Hepatocyte (in vitro differentiated cells): ENCODE data around the gene TNNT3. TPM values are rescaled to one million over a fixed set of nuclear protein-coding genes. Genes with fewer than 3 reads are reported as not detected.
"Not testable (repeated sequence)": the region's sequence is repeated elsewhere in the genome, so short reads cannot be mapped to it uniquely, and the experiment has no call there.

Experiments
- DNase-seq: peaks from one replicate; pipeline ENCODE4 v3.0.0-alpha.2; 2016; ENCODE audit warnings: low spot score
- H2AFZ ChIP-seq: fragments of 200-600 bp; sonication (generic); 2 replicates; pipeline ENCODE4 v1.6.0; 2016; ENCODE audit warnings: antibody characterized with exemption, mild to moderate bottlenecking
- H3K27ac ChIP-seq: fragments of 200-600 bp; sonication (generic); 2 replicates; pipeline ENCODE4 v1.5.1; 2016; ENCODE audit warnings: mild to moderate bottlenecking
- H3K27me3 ChIP-seq: fragments of 200-600 bp; sonication (generic); 2 replicates; pipeline ENCODE4 v1.6.1; 2016
- H3K36me3 ChIP-seq: fragments of 200-600 bp; sonication (generic); replicated peaks from 2 replicates; pipeline ENCODE4 v1.5.1; 2016; ENCODE audit warnings: low read depth; ENCODE audit not compliant: insufficient read depth
- H3K4me1 ChIP-seq: fragments of 200-600 bp; sonication (generic); 2 replicates; pipeline ENCODE4 v1.5.1; 2016; ENCODE audit warnings: mild to moderate bottlenecking, moderate library complexity; ENCODE audit not compliant: insufficient read depth
- H3K4me2 ChIP-seq: fragments of 200-600 bp; sonication (generic); 2 replicates; pipeline ENCODE4 v1.6.0; 2016
- H3K4me3 ChIP-seq: fragments of 200-600 bp; sonication (generic); 2 replicates; pipeline ENCODE4 v1.5.1; 2016; ENCODE audit warnings: mild to moderate bottlenecking
- H3K79me2 ChIP-seq: fragments of 200-600 bp; sonication (generic); 2 replicates; pipeline ENCODE4 v1.6.0; 2017; ENCODE audit warnings: mild to moderate bottlenecking
- H3K9me2 ChIP-seq: fragments of 200-600 bp; sonication (generic); replicated peaks from 2 replicates; pipeline ENCODE4 v1.6.0; 2017; ENCODE audit warnings: mild to moderate bottlenecking; ENCODE audit not compliant: insufficient read depth
- H3K9me3 ChIP-seq: fragments of 200-600 bp; sonication (generic); 2 replicates; pipeline ENCODE4 v1.5.1; 2016; ENCODE audit warnings: low read depth, mild to moderate bottlenecking
- H4K20me1 ChIP-seq: fragments of 200-600 bp; sonication (generic); 2 replicates; pipeline ENCODE4 v1.6.0; 2016; ENCODE audit warnings: mild to moderate bottlenecking; ENCODE audit not compliant: insufficient read depth, poor library complexity, severe bottlenecking
- EZH2 ChIP-seq: fragments of 200-600 bp; sonication (generic); IDR thresholded peaks from 2 replicates; pipeline ENCODE4 v1.6.1; 2016; ENCODE audit warnings: antibody characterized with exemption, mild to moderate bottlenecking, borderline replicate concordance
- EZH2phosphoT487 ChIP-seq: fragments of 200-600 bp; sonication (generic); IDR thresholded peaks from one replicate; pipeline ENCODE4 v1.6.1; 2018; ENCODE audit warnings: antibody characterized with exemption, mild to moderate bottlenecking, low read depth, moderate library complexity; ENCODE audit not compliant: unreplicated experiment, severe bottlenecking
- whole genome bisulfite sequencing: methylation state at CpG from one replicate; pipeline ENCODE4 v1.1.6; 2016; ENCODE audit warnings: low lambda C conversion rate; ENCODE audit errors: missing lambda C conversion rate; 5-methylcytosine and 5-hydroxymethylcytosine counted together
- polyA plus RNA-seq: library from polyadenylated mRNA; unstranded; fragments of >200 nt; fragmentation: Nextera tagmentation; extraction: Ambion mirVana; gene quantifications from 2 replicates; pipeline ENCODE4 v1.2.1, GENCODE V29; 2016
- total RNA-seq: library from RNA; depleted of rRNA; stranded (reverse); fragments of >200 nt; gene quantifications from 2 replicates; pipeline ENCODE4 v1.2.3, GENCODE V29; 2014
- TF ChIP-seq, protein P1 (sequence below): fragments of 200-600 bp; sonication (generic); IDR thresholded peaks from 2 replicates; pipeline ENCODE4 v1.5.1; 2016; ENCODE audit warnings: antibody characterized with exemption, mild to moderate bottlenecking; ENCODE audit not compliant: poor library complexity

TNNT3 gene
- total and polyA plus RNA-seq, 2 experiments from 2014 or later: 19.2 to 29.9 TPM

DNA sequence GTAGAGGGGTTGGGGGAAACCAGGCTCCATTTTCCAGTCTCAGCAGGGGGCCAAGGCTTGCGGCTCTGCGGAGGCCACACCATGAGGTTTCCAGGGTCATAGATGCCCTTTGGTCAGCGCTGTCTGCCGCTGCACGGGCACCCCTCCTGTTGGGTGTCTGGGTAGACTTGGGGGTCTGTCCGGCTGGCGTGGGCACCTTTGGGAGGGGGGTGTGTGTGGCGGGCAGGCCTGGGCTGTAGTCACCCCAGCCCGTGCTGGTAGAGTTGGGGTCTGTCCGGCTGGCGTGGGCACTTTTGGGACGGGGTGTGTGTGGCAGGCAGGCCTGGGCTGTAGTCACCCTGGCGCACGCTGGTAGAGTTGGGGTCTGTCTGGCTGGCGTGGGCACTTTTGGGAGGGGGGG is 48.0 kb upstream of the TNNT3 start:
- Histone ChIP-seq H3K9me2 (no peaks in the 10 kb centered on the region), H2AFZ (no peak overlapping the region), H3K79me2 (no peaks in the 10 kb centered on the region), H3K4me2 (no peak overlapping the region), H3K27ac (no peak overlapping the region), H4K20me1 (no peaks in the 10 kb centered on the region), H3K4me1 (peaks cover 23% of the 10 kb centered on the region), H3K36me3 (no peaks in the 10 kb centered on the region), H3K4me3 (no peak overlapping the region), H3K27me3 (no peaks in the 10 kb centered on the region), H3K9me3 (no peaks in the 10 kb centered on the region)
- TF ChIP-seq, protein P1, sequence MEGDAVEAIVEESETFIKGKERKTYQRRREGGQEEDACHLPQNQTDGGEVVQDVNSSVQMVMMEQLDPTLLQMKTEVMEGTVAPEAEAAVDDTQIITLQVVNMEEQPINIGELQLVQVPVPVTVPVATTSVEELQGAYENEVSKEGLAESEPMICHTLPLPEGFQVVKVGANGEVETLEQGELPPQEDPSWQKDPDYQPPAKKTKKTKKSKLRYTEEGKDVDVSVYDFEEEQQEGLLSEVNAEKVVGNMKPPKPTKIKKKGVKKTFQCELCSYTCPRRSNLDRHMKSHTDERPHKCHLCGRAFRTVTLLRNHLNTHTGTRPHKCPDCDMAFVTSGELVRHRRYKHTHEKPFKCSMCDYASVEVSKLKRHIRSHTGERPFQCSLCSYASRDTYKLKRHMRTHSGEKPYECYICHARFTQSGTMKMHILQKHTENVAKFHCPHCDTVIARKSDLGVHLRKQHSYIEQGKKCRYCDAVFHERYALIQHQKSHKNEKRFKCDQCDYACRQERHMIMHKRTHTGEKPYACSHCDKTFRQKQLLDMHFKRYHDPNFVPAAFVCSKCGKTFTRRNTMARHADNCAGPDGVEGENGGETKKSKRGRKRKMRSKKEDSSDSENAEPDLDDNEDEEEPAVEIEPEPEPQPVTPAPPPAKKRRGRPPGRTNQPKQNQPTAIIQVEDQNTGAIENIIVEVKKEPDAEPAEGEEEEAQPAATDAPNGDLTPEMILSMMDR: no peak
- no peak for TF ChIP-seq EZH2phosphoT487
- TF ChIP-seq EZH2: no peak
- 90% methylated on average over 15 of the region's 15 CpGs for WGBS
- DNase-seq: no peak

DNA sequence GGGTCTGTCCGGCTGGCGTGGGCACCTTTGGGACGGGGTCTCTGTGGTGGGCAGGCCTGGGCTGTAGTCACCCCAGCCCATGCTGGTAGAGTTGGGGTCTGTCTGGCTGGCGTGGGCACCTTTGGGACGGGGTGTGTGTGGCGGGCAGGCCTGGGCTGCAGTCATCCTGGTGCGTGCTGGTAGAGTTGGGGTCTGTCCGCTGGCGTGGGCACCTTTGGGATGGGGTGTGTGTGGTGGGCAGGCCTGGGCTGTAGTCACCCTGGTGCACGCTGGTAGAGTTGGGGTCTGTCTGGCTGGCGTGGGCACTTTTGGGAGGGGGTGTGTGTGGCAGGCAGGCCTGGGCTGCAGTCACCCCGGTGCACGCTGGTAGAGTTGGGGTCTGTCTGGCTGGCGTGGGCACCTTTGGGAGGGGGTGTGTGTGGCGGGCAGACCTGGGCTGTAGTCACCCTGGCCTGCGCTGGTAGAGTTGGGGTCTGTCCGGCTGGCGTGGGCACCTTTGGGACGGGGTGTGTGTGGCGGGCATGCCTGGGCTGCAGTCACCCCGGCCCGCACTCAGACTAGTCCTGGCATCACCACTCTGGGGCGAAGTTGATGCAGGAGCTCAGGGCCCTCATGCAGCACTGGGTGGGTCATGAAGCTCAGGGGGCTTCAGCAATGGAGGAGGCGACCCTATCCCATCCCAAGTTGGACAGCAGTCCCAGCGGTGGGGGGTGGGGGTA is 47.1 kb upstream of the TNNT3 start:
- Histone ChIP-seq H3K36me3 (no peaks in the 10 kb centered on the region), H3K79me2 (no peaks in the 10 kb centered on the region), H3K27me3 (no peaks in the 10 kb centered on the region), H3K4me1 (peaks cover 29% of the 10 kb centered on the region), H2AFZ (no peak overlapping the region), H4K20me1 (no peaks in the 10 kb centered on the region), H3K27ac (no peak overlapping the region), H3K9me3 (no peaks in the 10 kb centered on the region), H3K4me2 (no peak overlapping the region), H3K9me2 (no peaks in the 10 kb centered on the region), H3K4me3 (no peak overlapping the region)
- TF ChIP-seq EZH2 (no peak), EZH2phosphoT487 (no peak)
- TF ChIP-seq, protein P1: no peak
- DNase-seq: no peak
- WGBS: 94% methylated on average over 20 of the region's 25 CpGs

DNA sequence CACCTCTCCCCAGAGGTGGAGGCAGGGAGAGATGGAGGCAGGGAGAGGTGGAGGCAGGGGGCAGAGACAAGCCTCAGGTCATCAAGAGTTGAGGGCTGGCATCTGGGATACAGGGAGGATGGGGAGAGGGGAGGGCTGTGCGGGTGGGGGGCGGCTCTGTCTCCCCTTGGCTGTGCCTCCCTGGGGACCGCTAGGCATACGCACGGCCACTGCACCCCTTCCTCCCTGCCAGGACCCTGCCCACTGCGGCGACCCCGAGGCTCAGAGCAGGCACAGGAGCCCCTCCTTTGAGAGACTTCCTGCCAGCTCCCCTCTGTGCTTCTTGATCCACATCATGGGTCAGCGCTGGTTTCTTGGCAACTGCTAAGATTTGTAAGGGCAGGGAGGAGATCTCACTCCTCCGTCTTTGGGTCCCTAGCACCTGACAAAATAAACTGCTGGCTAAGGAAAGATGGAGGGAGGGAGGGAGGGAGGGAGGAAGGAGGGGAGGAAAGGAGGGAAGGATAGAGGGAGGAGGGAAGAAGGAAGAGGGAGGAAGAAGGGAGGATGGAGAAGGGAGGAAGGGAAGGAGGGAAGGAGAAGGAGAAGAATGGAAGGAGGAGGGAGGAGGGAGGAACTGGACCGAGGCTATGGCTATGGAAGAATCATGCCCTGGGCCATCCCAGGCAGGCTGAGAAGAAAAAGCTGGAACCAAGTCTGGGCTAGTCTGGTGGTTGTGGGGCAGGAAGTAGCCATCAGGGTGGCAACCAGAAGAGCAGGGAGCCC is 46.3 kb upstream of the TNNT3 start:
- Histone ChIP-seq H2AFZ (no peak overlapping the region), H3K27ac (peak overlapping the region; percentile 65), H3K4me2 (no peak overlapping the region), H3K36me3 (no peaks in the 10 kb centered on the region), H3K4me3 (no peak overlapping the region), H3K27me3 (no peaks in the 10 kb centered on the region), H3K4me1 (peaks cover 37% of the 10 kb centered on the region), H3K79me2 (no peaks in the 10 kb centered on the region), H3K9me2 (no peaks in the 10 kb centered on the region), H4K20me1 (no peaks in the 10 kb centered on the region), H3K9me3 (no peaks in the 10 kb centered on the region)
- TF ChIP-seq EZH2phosphoT487 (no peak), EZH2 (no peak)
- TF ChIP-seq, protein P1: no peak
- WGBS: 53% methylated on average over 5 of the region's 11 CpGs
- no peak for DNase-seq

DNA sequence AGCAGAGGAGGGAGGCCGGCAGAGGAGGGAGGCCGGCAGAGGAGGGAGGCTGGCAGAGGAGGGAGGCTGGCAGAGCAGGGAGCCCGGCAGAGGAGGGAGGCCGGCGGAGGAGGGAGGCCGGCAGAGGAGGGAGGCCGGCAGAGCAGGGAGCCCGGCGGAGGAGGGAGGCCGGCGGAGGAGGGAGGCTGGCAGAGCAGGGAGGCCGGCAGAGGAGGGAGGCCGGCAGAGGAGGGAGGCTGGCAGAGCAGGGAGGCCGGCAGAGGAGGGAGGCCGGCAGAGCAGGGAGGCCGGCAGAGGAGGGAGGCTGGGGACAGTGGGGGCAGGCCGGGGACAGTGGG is 45.7 kb upstream of the TNNT3 start:
- H3K4me2 ChIP-seq, H2AFZ ChIP-seq, H3K36me3 ChIP-seq, H3K9me3 ChIP-seq, H3K79me2 ChIP-seq, H3K27me3 ChIP-seq, H3K9me2 ChIP-seq, H4K20me1 ChIP-seq, DNase-seq, H3K4me3 ChIP-seq: not testable (repeated sequence)
- peak overlapping the region; percentile 65 for H3K27ac ChIP-seq
- WGBS: no CpG with 5 or more reads among the region's 17 CpGs
- H3K4me1 ChIP-seq: peaks cover 38% of the 10 kb centered on the region

DNA sequence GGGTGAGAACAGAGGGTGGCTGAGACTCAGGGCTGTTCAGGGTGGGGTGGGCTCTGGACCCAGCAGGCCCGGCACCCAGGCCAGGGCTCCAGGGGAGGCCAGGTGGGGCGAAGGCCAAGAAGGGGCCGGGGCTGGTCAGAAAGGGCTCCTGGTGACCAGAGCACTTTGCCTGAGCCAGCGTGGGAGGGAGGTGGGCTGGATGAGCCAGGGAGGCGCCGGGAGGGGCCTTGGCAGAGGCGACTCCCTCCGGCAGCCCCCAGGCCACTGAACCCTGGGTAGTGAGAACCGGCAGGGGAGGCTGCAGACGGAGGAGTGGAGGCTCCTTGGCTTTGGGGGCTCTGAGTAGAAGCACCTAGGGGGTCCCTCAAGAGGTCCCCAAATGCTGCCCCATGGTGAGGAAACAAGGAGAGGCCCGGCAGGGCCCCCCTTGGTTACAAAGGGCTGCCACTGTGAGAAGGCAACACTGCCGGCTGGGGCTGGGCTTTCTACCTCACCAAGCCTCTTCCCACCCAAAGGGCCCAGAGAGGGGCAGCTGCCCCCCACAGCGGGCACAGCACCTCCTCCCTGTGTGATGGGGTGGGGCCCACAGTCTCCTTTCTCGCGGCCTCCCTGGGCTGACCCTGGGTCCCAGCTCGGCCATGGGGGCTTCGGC is 44.9 kb upstream of the TNNT3 start:
- H3K27me3 ChIP-seq, H3K9me3 ChIP-seq, H3K79me2 ChIP-seq, H2AFZ ChIP-seq, H3K4me3 ChIP-seq, DNase-seq, H3K9me2 ChIP-seq, H4K20me1 ChIP-seq, H3K36me3 ChIP-seq: not testable (repeated sequence)
- Histone ChIP-seq H3K4me2 (peak overlapping the region; percentile 73), H3K4me1 (peaks cover 38% of the 10 kb centered on the region), H3K27ac (peak overlapping the region; percentile 99)
- 71% methylated on average over 13 of the region's 17 CpGs for WGBS
